ENCODE measurements around the gene LAPTM4A.

The LAPTM4A gene

DNA sequence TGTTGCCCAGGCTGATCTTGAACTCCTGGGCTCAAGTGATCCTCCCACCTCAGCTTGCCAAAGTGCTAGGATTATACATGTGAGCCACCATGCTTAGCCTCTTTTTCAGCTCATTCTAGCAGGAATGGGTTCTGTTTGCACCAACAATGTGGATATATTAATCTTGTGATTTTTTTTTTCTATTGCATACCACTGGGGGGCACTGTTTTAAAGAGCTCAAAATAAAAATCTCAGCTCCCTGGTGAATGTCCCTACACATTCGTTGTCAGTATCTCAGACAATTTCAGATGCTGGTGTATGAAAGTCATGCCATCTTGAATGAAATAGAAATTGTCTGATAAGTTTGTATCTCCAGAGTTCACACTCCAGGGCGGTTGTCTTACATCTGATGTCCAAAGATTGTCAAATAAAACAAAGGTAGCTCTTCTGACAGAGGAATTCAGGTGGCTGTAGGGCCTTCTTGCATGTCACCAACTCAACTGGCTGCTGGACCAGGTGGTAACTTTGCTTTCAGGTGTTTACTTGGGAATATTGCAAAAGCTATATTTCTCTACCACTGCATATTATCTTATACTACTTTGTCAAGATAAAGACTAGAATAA is 35.8 kb downstream of the LAPTM4A start:
- DNase-seq = no peak

DNA sequence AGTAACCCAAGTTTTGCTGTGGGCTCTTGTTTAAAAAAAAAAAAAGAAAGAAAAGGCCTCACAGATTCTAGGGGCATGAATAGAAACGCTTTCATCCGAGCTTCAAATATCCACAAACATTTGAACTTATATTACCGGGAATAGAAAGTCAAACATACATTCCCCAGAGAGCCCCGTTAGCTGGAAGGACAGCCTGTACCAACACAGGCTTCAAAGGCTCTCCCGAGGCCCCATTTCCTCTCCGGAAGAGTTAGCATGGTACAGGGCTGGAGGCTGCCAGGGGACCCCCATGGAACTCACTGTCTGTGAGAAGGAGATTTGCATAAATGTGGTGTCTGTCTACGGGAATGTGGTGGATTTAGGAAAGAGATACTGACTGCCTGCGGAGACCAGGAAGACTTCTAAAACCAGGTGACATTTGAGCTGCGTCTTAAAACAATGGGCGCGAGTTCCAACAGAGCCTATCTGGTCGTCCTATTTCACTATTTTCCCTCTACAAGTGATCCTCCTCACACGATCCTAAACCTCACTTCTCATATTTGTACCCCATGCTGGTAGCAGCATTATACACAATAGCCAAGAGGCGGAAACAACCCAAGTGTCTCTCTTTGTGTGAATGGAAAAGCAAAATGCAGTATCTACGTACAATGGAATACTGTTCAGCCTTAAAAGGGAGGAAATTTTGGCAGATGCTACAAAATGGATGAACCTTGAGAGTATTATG is 38.1 kb downstream of the LAPTM4A start:
- DNase-seq = no peak

DNA sequence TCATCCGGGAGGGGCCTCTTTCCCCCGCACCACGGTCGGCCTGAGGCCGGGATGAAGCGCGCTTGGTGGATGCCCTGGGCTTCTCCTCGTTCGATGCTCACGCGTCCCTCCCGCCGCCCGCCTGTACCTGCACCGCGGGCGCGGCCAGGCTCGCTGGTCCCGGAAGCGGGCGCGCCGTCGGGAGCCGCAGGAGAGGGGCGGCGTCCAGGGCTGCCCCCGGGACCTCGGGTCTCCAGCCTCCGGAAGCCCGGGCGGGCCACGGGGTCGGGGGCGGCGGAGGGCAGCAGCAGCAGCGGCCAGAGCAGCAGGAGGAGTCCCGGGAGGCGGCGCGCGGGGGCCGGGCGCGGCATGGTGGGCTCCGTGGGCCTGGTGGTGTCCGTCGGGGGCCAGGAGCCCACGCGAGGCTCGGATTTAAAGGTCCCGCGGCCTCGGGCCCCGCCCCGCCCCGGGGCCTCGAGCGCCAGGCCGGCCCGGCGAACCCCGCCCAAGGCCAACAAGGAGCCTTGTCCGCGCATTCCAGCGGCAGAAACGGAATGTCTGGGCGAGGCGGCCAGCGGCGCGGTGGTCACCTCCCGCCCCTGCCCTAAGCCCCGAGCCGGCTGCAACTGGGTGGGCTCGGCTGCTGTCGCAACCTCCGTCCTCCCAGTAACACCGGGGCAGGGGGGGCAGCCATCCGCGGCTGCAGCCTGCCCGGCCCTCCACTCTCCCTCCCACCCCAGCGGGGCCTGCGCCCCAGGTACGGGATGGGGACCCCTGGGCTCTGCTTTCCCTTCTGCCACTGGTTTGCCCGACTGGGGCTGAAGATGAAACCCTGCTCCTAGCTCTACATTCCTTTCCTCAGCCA is 38.9 kb downstream of the LAPTM4A start, which contains the start of gene MATN3:
Gene MATN3 (minus strand): TSS at position 387 of the 844 bp plus-strand sequence. CDS start 37 bp downstream, at position 350.
- DNase-seq = no peak

DNA sequence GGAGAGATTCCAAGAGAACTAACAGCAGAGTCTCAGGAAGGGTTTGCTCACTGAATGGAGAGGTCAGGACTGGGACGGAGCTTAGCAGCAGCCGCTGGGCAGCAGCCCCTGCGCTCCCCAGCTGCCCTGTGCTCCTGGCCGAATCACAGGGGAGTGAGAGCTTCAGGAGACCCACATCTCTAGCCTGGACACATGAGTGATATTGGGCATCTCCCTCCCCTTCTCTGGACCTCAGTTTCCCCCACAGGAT is 39.5 kb downstream of the LAPTM4A start:
- DNase-seq = no peak

DNA sequence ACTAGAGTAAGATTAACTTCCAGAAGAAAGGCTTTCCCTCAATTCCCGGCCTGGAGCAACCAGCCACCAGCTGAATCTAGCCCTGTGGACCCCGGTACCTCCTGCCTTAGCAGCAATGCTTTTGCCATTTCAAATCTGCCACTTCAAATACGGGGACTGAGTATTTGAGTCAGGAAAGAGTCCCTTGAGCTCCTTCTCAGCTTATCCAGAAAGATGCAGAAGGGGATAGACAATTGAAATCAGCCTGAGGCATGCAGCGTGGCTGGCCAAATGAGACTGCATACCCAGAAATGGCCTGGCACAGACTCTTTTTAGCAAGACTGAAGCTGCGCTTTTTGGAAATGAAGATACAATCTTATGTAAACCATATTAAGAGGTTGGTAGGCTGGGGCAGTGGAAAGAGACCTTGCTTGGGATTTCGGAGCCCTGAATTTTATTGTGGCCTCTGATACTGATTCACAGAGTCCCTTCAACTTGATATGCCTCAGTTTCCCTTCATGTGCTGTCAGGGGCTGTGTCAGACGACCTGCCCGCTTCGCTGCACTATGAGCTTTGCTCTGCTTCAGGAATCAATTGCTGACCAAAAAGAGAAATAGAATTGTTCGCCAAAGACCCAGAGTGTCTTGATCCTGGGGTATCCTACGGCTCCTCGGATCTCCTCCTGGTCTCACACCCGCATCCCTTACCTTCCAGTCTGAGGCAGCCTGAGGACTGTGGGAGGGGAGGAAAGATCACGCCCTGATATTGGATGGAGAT is 40.0 kb downstream of the LAPTM4A start:
- DNase-seq = no peak

DNA sequence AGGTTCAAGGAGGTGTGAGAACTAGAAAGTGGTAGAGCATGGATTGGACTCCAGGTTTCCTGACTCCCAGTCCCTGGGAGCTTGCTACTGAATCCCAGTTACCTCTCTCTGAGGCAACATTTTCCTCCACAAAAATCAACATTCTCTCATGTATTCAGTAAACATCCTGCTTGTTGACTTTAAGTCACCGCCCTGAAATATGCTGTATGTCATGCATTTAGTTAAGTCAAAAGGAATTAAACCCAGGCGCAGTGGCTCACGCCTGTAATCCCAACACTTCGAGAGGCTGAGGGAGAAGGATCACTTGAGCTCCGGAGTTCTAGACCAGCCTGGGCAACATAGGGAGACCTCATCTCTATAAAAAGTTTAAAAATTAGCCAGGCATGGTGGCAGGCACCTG is 42.7 kb downstream of the LAPTM4A start:
- DNase-seq = no peak

DNA sequence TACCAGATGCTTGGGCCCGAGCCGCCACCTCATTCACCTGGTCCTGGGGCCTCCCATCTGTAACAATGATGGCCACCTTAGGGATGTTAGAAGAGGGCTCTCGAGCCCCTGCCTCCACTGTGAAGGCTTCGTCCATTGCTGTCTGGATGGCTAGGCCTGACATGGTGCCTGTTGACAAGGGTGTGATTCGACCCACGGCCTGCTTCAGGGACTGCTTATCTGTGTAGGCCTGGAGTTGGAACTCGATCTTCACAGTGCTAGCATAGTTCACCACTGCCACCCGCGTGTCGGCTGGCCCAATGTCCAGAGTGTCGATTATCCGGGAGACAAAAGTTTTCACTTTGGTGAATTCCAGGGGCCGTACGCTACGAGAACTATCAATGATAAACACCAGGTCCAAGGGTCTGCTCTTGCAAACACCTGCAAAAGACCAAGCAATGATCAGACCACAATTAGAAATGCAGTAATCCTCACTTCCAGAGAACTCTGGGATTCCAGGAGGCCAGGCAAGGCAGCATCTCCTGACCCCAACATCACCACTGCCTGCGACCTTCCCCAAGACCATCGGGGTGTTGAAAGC is 45.4 kb downstream of the LAPTM4A start:
- no peak for DNase-seq

DNA sequence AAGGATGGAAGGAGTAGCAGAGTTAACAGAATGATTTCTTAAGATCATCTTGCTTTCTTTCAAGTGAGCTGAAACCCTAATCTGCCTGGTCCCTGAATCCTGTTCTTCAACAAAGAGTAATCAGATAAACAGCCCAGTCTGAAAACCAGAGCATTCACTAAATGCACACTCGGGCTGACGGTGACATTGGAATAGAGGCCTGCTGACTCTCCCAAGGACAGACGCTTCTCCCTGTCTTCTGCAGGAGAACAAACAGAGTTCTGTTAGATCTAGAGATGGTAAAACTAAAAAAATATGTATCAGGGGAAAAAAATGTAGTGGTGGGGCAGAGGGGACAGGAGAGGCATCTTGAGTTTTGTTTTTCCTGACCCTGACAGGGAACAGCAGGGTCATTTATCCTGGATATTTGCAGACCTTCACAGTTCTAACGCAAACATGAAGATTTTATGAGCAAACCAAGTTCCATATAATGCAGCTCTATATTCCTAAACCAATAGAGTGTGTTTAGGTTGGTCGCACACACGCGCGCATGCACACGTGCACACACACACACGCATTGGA is 46.3 kb downstream of the LAPTM4A start:
- DNase-seq = no peak

DNA sequence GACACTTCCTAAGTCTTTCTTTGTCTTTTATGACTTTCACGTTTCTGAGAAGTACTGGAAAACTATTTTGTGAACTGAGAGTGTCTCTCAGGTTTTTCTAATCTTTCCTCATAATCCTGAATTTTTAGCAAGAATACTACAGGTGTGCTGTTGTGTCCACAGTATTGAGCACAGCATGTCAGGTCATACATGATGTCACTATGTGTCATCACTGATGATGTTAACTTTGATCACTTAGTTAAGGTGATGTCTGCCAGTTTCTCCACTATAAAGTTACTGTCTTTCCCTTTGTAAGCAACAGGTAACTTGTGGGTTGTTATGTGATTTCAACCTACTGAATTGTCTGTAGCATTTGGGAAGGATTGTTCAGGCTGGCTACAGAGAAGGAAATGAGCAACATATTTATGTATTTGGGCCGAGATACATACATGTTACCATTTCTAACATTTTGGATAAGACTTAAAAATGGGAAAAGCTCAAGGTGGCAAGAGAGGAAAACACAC is 50.0 kb downstream of the LAPTM4A start:
- no peak for DNase-seq

DNA sequence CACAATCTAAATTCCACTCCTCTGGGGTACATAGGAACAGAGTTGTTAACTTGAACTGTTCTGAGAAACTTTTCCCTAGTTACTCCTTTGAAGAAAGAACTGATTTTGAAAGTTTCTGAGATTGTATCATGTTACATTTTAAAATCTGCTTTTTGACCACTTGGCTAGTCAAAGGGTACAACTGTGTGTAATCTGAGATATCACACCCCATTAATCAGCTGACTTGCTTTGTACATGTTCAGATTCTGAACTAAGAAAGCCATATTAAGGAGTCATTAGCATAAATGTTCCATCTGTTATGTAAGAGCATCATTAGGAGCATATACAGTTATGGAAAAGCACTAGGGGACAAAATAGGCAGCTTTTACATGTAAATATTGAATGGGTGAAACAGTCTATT is 57.7 kb downstream of the LAPTM4A start:
- DNase-seq = no peak

DNA sequence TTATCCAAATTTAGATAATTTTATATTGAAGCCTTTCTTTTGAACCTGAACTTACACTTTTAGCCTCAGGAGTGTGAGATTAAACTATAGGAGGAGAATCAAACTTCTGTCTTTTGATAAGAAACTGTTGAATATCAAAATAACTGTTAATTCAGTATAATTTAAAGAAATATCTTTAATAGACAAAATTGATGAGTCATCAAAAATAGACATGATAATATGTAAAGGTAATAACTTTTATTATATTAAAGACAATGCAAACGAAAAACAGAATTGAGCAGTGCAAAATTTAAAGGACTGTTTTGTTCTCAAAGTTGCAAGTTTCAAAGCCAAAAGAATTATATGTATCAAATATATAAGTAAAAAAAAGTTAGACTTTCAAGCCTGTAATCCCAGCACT is 59.5 kb downstream of the LAPTM4A start:
- no peak for DNase-seq

DNA sequence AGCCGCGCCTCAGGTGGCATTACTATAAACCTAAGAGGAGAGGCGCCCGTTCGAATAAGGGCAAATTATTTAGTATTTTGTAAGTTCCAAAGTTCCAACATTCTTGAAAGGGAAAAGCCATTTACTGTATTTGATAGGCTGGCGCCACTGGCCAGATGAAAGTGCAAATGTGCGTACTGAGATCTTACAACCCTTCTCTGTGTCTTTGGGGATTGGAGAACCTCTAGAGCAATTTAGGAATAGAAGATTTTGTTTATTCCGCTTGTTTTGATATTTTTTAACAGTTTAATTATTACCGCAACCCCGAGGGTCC is 61.1 kb downstream of the LAPTM4A start:
- DNase-seq = no peak

DNA sequence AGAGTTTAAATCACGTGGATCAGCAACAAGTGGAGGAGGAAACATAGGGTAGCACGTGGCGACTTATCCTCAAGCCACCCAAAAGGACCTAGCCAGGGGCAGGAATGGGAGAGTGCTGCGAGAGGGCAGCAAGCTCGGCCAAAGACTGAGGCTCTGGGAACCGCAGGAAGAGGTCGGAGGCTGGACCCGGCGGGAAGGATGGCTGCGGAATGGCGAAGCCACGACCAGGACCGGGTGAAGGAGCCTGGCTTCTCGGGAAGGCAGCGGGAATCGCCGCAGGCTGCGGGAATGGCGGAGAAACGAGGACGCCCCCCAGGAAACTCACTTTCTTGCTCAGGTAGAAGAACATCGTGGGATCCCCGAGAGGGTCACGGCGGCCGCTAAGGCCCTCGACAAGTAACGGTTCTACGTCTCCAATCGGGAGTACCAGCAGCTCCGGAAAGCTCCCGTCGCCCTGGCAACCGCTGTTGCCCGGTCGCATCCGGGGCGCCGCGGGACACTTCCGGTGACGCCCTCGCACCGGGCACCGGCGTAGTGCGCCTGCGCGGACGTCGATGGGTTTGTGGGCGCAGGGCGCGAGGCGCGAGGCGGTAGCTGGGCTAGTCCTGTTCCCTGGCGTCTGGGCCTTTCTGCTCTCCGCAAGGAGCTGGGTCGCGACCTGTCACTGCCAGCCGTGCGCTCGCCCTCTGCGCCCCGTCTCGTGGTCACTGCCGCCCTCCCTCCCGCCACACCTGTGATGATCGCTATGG is 61.6 kb downstream of the LAPTM4A start, which contains the start of gene WDR35:
Gene WDR35 (minus strand): TSS at position 439 of the 749 bp plus-strand sequence. CDS start 90 bp downstream, at position 349.
- DNase-seq = peak; percentile 63

DNA sequence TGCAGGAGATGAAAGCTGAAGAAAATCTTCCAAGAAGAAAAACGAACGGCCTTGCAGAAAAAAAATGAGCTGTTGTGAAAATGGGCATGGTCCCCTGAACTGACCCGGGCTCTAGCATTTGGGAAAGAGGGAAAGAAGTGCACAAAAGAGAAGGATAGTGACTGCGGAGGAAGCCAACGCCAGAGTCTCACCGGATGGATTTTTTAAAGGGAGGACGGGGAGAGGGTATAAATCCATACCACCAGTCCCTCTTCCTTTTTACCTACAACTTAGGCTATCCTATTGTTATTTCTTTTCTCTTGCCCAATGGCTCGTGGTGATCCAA is 62.1 kb downstream of the LAPTM4A start:
- no peak for DNase-seq

DNA sequence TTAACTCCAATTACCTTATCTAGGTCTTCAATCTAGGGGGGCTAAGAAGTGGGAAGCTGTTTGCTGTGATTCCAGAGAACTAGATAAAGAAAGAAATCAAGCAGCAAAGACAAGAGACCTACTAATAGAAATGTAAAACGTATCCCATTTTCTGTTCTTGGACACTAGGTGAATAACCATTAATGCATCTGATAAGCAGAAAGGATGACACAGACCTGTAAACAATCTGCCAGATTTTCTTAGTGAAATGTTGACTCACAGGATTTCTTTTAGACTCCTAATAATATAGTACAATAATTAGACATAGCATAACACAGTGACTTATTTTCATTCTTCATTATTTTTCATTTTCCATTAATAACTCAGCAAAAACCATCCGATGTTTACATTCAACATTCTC is 62.8 kb downstream of the LAPTM4A start:
- DNase-seq = no peak

DNA sequence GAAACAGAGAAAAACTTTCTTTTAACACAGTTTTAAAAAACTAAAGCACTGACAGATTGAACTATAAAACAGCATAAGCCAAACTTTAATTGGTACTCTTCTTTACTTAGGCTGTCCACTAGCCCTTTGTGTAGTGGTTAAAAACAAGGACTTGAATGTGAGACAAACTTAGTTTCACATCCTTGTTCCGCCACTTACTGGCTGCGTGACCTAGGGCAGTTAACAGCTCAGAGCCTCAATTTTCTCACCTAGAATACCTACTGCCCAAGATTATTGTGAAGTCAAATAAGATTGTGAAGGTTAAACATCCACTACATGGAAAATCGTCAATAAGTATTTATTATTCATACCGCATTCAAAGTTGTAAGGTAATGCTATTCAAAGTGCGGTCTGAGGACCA is 63.5 kb downstream of the LAPTM4A start:
- DNase-seq = no peak
